ENCODE measurements around the gene RAPGEF4. TPM values are rescaled to one million over a fixed set of nuclear protein-coding genes. Genes with fewer than 3 reads are reported as not detected.

RAPGEF4 gene
- polyA plus RNA-seq, 1 experiment, result 0.60 TPM

- no peak for DNase-seq (ENCODE audit: low read depth)
- POLR2A ChIA-PET, result no interaction called here
- CTCF ChIA-PET, result interaction anchor here (0.9 to 1.3 kb wide), 2 partner anchors 31 to 65 kb away, joined by 3 read pairs; no protein-coding TSS in a partner anchor
Observed at GRCh38 chr2:172996387-172996961, 260.8 kb downstream of the RAPGEF4 start.

DNA sequence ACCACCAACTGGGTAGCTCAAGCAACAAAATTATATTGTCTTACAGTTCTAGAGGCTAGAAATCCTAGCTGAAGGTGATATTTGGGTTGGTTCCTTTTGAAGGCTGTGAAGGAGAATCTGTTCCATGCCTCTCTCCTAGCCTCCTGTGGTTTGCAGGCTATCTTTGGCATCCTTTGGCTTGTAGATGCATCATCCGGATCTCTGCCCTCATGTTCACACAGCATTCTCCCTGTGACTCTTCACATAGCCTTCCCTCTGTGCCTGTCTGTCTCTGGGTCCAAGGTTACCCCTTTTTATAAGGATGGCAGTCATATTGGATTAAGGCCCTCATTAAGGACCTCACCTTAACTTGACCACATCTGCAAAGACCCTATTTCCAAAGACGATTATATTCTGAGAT lies 261.4 kb downstream of the RAPGEF4 start:
- POLR2A ChIA-PET, result no interaction called here
- CTCF ChIA-PET, result interaction anchor here (0.9 to 1.0 kb wide), 2 partner anchors 24 to 31 kb away, joined by 3 read pairs; no protein-coding TSS in a partner anchor
- Histone ChIP-seq H3K27me3 (ENCODE audit: control insufficient read depth, insufficient read depth, low read length) (no peaks in the 10 kb centered on the region), H3K36me3 (ENCODE audit: control insufficient read depth, insufficient read depth, low read length) (no peaks in the 10 kb centered on the region), H3K4me3 (ENCODE audit: low read depth, low read length) (no peak overlapping the region)
- TF ChIP-seq, protein P1, sequence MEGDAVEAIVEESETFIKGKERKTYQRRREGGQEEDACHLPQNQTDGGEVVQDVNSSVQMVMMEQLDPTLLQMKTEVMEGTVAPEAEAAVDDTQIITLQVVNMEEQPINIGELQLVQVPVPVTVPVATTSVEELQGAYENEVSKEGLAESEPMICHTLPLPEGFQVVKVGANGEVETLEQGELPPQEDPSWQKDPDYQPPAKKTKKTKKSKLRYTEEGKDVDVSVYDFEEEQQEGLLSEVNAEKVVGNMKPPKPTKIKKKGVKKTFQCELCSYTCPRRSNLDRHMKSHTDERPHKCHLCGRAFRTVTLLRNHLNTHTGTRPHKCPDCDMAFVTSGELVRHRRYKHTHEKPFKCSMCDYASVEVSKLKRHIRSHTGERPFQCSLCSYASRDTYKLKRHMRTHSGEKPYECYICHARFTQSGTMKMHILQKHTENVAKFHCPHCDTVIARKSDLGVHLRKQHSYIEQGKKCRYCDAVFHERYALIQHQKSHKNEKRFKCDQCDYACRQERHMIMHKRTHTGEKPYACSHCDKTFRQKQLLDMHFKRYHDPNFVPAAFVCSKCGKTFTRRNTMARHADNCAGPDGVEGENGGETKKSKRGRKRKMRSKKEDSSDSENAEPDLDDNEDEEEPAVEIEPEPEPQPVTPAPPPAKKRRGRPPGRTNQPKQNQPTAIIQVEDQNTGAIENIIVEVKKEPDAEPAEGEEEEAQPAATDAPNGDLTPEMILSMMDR (IDR thresholded peaks at IDR 0.05; ENCODE audit: insufficient read depth, low read depth, low read length), result no peak
- DNase-seq (ENCODE audit: low read depth), result no peak

More at GRCh38 chr2:172996387-172996961, 260.8 kb downstream of the RAPGEF4 start:
- no peaks in the 10 kb centered on the region for H3K27me3 ChIP-seq (ENCODE audit: control insufficient read depth, insufficient read depth, low read length)
- no peaks in the 10 kb centered on the region for H3K36me3 ChIP-seq (ENCODE audit: control insufficient read depth, insufficient read depth, low read length)
- no peak overlapping the region for H3K4me3 ChIP-seq (ENCODE audit: low read depth, low read length)
- TF ChIP-seq, protein P1 (IDR thresholded peaks at IDR 0.05; ENCODE audit: insufficient read depth, low read depth, low read length), result no peak

GRCh38 chr2:172998547-172999272 lies 263.1 kb downstream of the RAPGEF4 start:
- no peak for DNase-seq (ENCODE audit: low read depth)
- TF ChIP-seq, protein P1 (IDR thresholded peaks at IDR 0.05; ENCODE audit: insufficient read depth, low read depth, low read length), result no peak
- Histone ChIP-seq H3K4me3 (ENCODE audit: low read depth, low read length) (no peak overlapping the region), H3K36me3 (ENCODE audit: control insufficient read depth, insufficient read depth, low read length) (no peaks in the 10 kb centered on the region), H3K27me3 (ENCODE audit: control insufficient read depth, insufficient read depth, low read length) (no peaks in the 10 kb centered on the region)
- ChIA-PET POLR2A (interaction anchor here (0.6 kb wide), 1 partner anchor 110 kb away, joined by 3 read pairs; no protein-coding TSS in a partner anchor), CTCF (interaction anchor here (0.8 to 1.0 kb wide), 2 partner anchors 28 to 213 kb away, joined by 3 read pairs; no protein-coding TSS in a partner anchor)

DNA sequence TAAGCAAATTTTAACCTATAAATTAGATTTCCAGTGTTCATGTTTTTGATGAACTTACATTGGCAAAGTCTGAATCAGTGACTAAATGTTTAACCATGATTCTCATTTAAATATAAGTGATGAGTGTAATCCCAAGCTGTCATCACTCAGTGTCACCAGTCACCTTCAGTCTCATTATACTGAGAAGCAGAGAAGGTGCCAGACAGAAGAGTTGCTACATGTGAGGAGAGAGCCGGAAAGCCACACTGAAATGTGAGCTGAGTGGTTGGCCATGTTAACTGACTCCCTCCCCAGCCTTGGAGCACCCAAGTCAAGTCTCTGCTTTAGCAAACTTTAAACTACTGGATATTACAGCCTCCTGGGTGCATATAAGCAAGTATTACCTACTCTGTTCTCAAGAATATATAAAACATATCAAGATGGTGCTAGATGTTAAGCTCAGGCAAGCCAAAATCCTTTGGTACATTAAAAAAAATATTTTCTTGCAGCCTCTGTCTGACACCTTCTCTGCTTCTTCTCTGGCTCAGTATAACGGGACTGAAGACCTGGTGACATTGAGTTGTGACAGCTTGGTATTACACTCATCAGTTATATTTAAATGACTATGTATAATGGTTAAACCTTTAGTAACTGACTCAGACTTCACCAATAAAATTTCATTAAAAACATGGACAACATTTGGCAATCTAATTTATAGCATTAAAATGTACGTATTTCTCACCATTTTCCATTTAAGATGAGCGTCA lies 264.2 kb downstream of the RAPGEF4 start:
- ChIA-PET POLR2A (interaction anchor here (0.7 kb wide), 1 partner anchor 17 kb away, joined by 10 read pairs; no protein-coding TSS in a partner anchor), CTCF (interaction anchor here (0.9 to 1.1 kb wide), 3 partner anchors 22 to 68 kb away, joined by 3 to 5 read pairs (median 5); no protein-coding TSS in a partner anchor)
- no peaks in the 10 kb centered on the region for H3K36me3 ChIP-seq (ENCODE audit: control insufficient read depth, insufficient read depth, low read length)
- DNase-seq (ENCODE audit: low read depth), result no peak
- H3K4me3 ChIP-seq (ENCODE audit: low read depth, low read length), result no peak overlapping the region
- TF ChIP-seq, protein P1 (IDR thresholded peaks at IDR 0.05; ENCODE audit: insufficient read depth, low read depth, low read length), result no peak
- H3K27me3 ChIP-seq (ENCODE audit: control insufficient read depth, insufficient read depth, low read length), result no peaks in the 10 kb centered on the region
